Breast epithelium (tissue), 3 donors: Measurements from ENCODE around the gene GPR176.

Experiments used
- CTCF ChIP-seq, 3 donors: fragments of 450-650 bp; IDR thresholded peaks; one replicate each; pipeline ENCODE4 v1.5.1; 2016 to 2017; ENCODE audit warnings: antibody characterized with exemption in 3 of 3, mild to moderate bottlenecking in 3 of 3, moderate library complexity in 3 of 3
- POLR2A ChIP-seq: fragments of 450-650 bp; IDR thresholded peaks from one replicate; pipeline ENCODE4 v1.6.1; 2016; ENCODE audit warnings: antibody characterized with exemption, mild to moderate bottlenecking, moderate library complexity

- TF ChIP-seq CTCF (IDR thresholded peaks at IDR 0.05) (no peak), POLR2A (no peak)
Measured at GRCh38 chr15:39845582-39845981, 74.5 kb downstream of the GPR176 start.
